Right lobe of liver (tissue), 6 donors: ENCODE measurements around the gene ZNF524. TPM values are rescaled to one million over a fixed set of nuclear protein-coding genes. Genes with fewer than 3 reads are reported as not detected.
"Not testable (repeated sequence)": the region's sequence is repeated elsewhere in the genome, so short reads cannot be mapped to it uniquely, and the experiment has no call there.

ENCODE experiments used
- ATAC-seq, 4 donors: fragments of 200-7000 bp; cut with Tn5 transposase; one replicate each; pipeline ENCODE4 v1.9.1; 2020; ENCODE audit warnings: mild to moderate bottlenecking in 4 of 4, moderate library complexity in 4 of 4
- DNase-seq, 3 donors: peaks; one replicate each; pipeline ENCODE4 v3.0.0-alpha.2; 2020
- H3K27ac ChIP-seq, 3 donors: fragments of 200-600 bp; one replicate each; pipeline ENCODE4 v1.8.0; 2022
- H3K27me3 ChIP-seq, 2 donors: fragments of 200-600 bp; one replicate each; pipeline ENCODE4 v1.8.0; 2022
- H3K36me3 ChIP-seq, 4 donors: fragments of 200-600 bp; sonication (generic) in 1 of 4; one replicate each; pipeline versions ENCODE4 v1.5.1 to v1.8.0; 2017 to 2022; ENCODE audit warnings: control low read depth in 1 of 4
- H3K4me1 ChIP-seq, 4 donors: fragments of 200-600 bp; sonication (generic) in 1 of 4; one replicate each; pipeline versions ENCODE4 v1.5.1 to v1.8.0; 2017 to 2022; ENCODE audit warnings: control low read depth in 1 of 4
- H3K4me3 ChIP-seq, 3 donors: fragments of 200-600 bp; one replicate each; pipeline ENCODE4 v1.8.0; 2022
- H3K9me3 ChIP-seq, 4 donors: fragments of 200-600 bp; sonication (generic) in 1 of 4; one replicate each; pipeline versions ENCODE4 v1.5.1 to v1.8.0; 2017 to 2022; ENCODE audit warnings: control low read depth in 1 of 4
- POLR2A ChIP-seq: fragments of 450-650 bp; IDR thresholded peaks from one replicate; pipeline ENCODE4 v1.6.1; 2017; ENCODE audit warnings: antibody characterized with exemption, mild to moderate bottlenecking
- WGBS: methylation state at CpG from one replicate; pipeline ENCODE4 v1.1.6; 2018; ENCODE audit warnings: low coverage, low lambda C conversion rate; ENCODE audit not compliant: insufficient coverage; ENCODE audit errors: missing lambda C conversion rate; 5-methylcytosine and 5-hydroxymethylcytosine counted together
- intact Hi-C, 2 donors: fragments of 100-400 bp; cut with DNase I; formaldehyde crosslinking; loops; one replicate each; pipeline versions ENCODE4 v1.11.2 to v1.14.1; 2022
- total RNA-seq, 6 experiments: library from RNA; depleted of rRNA in 2 of 6; stranded (reverse); fragments of >200 nt in 2 of 6; fragmentation: NEBNext Ultra II Directional in 3 of 6; extraction: Animal tissue kit (Norgen Biotek cat#: 25700) in 3 of 6; gene quantifications; one replicate each; pipeline versions ENCODE4 v1.1.0 to v1.2.4, GENCODE V29; 2016 to 2023
- TF ChIP-seq, protein P1 (sequence below), 4 donors: fragments of 200-600 bp in 3 of 4; fragments of 450-650 bp in 1 of 4; IDR thresholded peaks; one replicate each; pipeline versions ENCODE4 v1.5.1 to v1.8.0; 2016 to 2022; ENCODE audit warnings: antibody characterized with exemption in 4 of 4, mild to moderate bottlenecking in 2 of 4
- donor health status: DM: no; HTN: yes; CAD: no.
- donor health status: DM: no; HTN: no; CAD: no.
- donor health status: DM: no; HTN: no; CAD: no.
- donor health status: DM: no; HTN: yes; CAD: no.
- donor health status: DM: no; HTN: yes; CAD: no.

ZNF524 gene
- total RNA-seq, 6 experiments from 2014 or later = 8.2 to 21.0 (median 11.3) TPM

- DNase-seq = no peak
Observed at GRCh38 chr19:55563261-55563690, 36.8 kb upstream of the ZNF524 start.

GRCh38 chr19:55566823-55567222 lies 33.3 kb upstream of the ZNF524 start:
- DNase-seq (no peak), ATAC-seq (no peak)
- 32% methylated on average over 8 of the region's 9 CpGs for WGBS
- intact Hi-C loops = no loop called here
- Histone ChIP-seq H3K36me3 (no peaks in the 10 kb centered on the region), H3K9me3 (no peaks in the 10 kb centered on the region), H3K27ac (no peak overlapping the region), H3K4me1 (no peaks in the 10 kb centered on the region), H3K4me3 (no peak overlapping the region), H3K27me3 (no peaks in the 10 kb centered on the region)
- TF ChIP-seq POLR2A = no peak
- TF ChIP-seq, protein P1, sequence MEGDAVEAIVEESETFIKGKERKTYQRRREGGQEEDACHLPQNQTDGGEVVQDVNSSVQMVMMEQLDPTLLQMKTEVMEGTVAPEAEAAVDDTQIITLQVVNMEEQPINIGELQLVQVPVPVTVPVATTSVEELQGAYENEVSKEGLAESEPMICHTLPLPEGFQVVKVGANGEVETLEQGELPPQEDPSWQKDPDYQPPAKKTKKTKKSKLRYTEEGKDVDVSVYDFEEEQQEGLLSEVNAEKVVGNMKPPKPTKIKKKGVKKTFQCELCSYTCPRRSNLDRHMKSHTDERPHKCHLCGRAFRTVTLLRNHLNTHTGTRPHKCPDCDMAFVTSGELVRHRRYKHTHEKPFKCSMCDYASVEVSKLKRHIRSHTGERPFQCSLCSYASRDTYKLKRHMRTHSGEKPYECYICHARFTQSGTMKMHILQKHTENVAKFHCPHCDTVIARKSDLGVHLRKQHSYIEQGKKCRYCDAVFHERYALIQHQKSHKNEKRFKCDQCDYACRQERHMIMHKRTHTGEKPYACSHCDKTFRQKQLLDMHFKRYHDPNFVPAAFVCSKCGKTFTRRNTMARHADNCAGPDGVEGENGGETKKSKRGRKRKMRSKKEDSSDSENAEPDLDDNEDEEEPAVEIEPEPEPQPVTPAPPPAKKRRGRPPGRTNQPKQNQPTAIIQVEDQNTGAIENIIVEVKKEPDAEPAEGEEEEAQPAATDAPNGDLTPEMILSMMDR (IDR thresholded peaks at IDR 0.05) = no peak

More at GRCh38 chr19:55563261-55563690, 36.8 kb upstream of the ZNF524 start:
- no peaks in the 10 kb centered on the region for H3K36me3 ChIP-seq
- intact Hi-C loops = no loop called here
- H3K27me3 ChIP-seq = no peaks in the 10 kb centered on the region
- 50% methylated on average over 8 of the region's 12 CpGs for WGBS
- no peak overlapping the region for H3K27ac ChIP-seq
- TF ChIP-seq POLR2A = no peak
- TF ChIP-seq, protein P1 (IDR thresholded peaks at IDR 0.05) = no peak
- peak in 1 of 4 donors; percentile 40 for ATAC-seq
- no peak overlapping the region for H3K4me3 ChIP-seq
- H3K9me3 ChIP-seq = no peaks in the 10 kb centered on the region
- H3K4me1 ChIP-seq = no peaks in the 10 kb centered on the region

GRCh38 chr19:55567708-55568328 lies 32.3 kb upstream of the ZNF524 start:
- Histone ChIP-seq H3K27ac (no peak overlapping the region), H3K9me3 (no peaks in the 10 kb centered on the region), H3K36me3 (no peaks in the 10 kb centered on the region), H3K4me1 (no peaks in the 10 kb centered on the region), H3K27me3 (no peaks in the 10 kb centered on the region), H3K4me3 (no peak overlapping the region)
- DNase-seq (no peak), ATAC-seq (no peak)
- TF ChIP-seq, protein P1 (IDR thresholded peaks at IDR 0.05) = no peak
- TF ChIP-seq POLR2A = no peak
- intact Hi-C loops = no loop called here

DNA sequence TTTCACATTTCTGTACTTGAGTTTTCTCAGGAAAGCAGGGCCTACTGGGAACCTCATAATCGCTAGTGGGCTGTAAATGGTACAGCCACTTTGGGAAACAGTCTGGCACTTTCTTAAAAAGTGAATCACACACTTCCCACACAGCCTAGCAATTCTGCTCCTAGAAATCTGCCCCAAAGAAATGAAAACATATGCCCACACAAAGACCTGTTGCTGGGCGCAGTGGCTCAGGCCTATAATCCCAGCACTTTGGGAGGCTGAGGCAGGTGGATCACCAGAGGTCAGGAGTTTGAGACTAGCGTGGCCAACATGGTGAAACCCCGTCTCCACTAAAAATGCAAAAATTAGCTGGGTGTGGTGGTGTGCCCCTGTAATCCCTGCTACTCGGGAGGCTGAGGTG lies 30.6 kb upstream of the ZNF524 start:
- H3K36me3 ChIP-seq, DNase-seq, H3K4me1 ChIP-seq, H3K4me3 ChIP-seq, H3K9me3 ChIP-seq, H3K27me3 ChIP-seq, intact Hi-C loops, ATAC-seq, H3K27ac ChIP-seq: not testable (repeated sequence)
- WGBS = 56% methylated on average over 2 of the region's 5 CpGs

GRCh38 chr19:55573929-55574328 lies 26.2 kb upstream of the ZNF524 start:
- intact Hi-C loops, H3K9me3 ChIP-seq, DNase-seq, ATAC-seq, H3K27me3 ChIP-seq, H3K36me3 ChIP-seq, H3K4me3 ChIP-seq, H3K27ac ChIP-seq, H3K4me1 ChIP-seq: not testable (repeated sequence)
- WGBS = 79% methylated on average over 6 of the region's 6 CpGs

- WGBS = 83% methylated on average over 5 of the region's 5 CpGs
Observed at GRCh38 chr19:55576746-55577145, 23.3 kb upstream of the ZNF524 start.

More at GRCh38 chr19:55576746-55577145, 23.3 kb upstream of the ZNF524 start:
- intact Hi-C loops = no loop called here
- Histone ChIP-seq H3K4me1 (peaks cover 0 to 9% (median 0%) of the 10 kb centered on the region in 4 donors), H3K4me3 (no peak overlapping the region), H3K9me3 (no peaks in the 10 kb centered on the region), H3K27me3 (no peaks in the 10 kb centered on the region), H3K36me3 (no peaks in the 10 kb centered on the region), H3K27ac (no peak overlapping the region)
- no peak for ATAC-seq
- TF ChIP-seq, protein P1 (IDR thresholded peaks at IDR 0.05) = no peak
- TF ChIP-seq POLR2A = no peak
- DNase-seq = no peak
